ENCODE measurements around the gene SLC6A1. TPM values are rescaled to one million over a fixed set of nuclear protein-coding genes. Genes with fewer than 3 reads are reported as not detected.

SLC6A1 gene
- total RNA-seq, 1 experiment from 2014 or later, result not detected

- H3K4me1 ChIP-seq (ENCODE audit: control insufficient read depth in 1 of 2, insufficient read depth in 2 of 2, low read length in 2 of 2), result peaks cover 0 to 5% of the 10 kb centered on the region in 2 experiments; a peak in 1 of 4 replicates
- ATAC-seq (no peak), DNase-seq (ENCODE audit: low read depth, low spot score) (no peak)
- H3K9ac ChIP-seq (ENCODE audit: low read length), result no peak overlapping the region
- H3K27me3 ChIP-seq (ENCODE audit: insufficient read depth, low read length), result peaks cover 56% of the 10 kb centered on the region
- no peak overlapping the region for H3K27ac ChIP-seq (ENCODE audit: low read depth, low read length)
- no peaks in the 10 kb centered on the region for H3K79me2 ChIP-seq (ENCODE audit: insufficient read depth, low read length)
- no peaks in the 10 kb centered on the region for H3K9me2 ChIP-seq (ENCODE audit: insufficient read depth)
- intact Hi-C loops (cut with micrococcal nuclease), result no loop called here
- no peak overlapping the region for H2AFZ ChIP-seq (ENCODE audit: low read depth, low read length, poor library complexity, severe bottlenecking)
- no TSS peak for BruUV-seq (replicated peaks)
- TF ChIP-seq ZBTB33 (IDR thresholded peaks at IDR 0.05; ENCODE audit: extremely low read depth, insufficient replicate concordance, low read length), result no peak
- no peak for TF ChIP-seq ATF3 (IDR thresholded peaks at IDR 0.05)
- TF ChIP-seq SRF (IDR thresholded peaks at IDR 0.05; ENCODE audit: low read depth), result no peak
- TF ChIP-seq TCF7L2 (IDR thresholded peaks at IDR 0.05; ENCODE audit: borderline replicate concordance, extremely low read depth, insufficient read depth, insufficient read length), result no peak
- TF ChIP-seq CEBPB (IDR thresholded peaks at IDR 0.05; ENCODE audit: low read depth), result no peak
- TF ChIP-seq EGR1 (IDR thresholded peaks at IDR 0.05; ENCODE audit: low read depth), result no peak
- no peak overlapping the region for H3K4me2 ChIP-seq (ENCODE audit: low read length)
- POLR2A ChIA-PET, result no interaction called here
- RAD21 ChIA-PET (ENCODE audit: low non-redundant PET in 1 of 2, low total read pairs in 2 of 2, uncharacterized antibody in 2 of 2, unreplicated experiment in 2 of 2), result no interaction called here
- H4K20me1 ChIP-seq (ENCODE audit: insufficient read depth), result no peaks in the 10 kb centered on the region
- H3K9me3 ChIP-seq (ENCODE audit: control insufficient read depth in 1 of 2, insufficient read depth in 1 of 2, low read depth in 1 of 2, low read length in 2 of 2), result no peaks in the 10 kb centered on the region
- H3K36me3 ChIP-seq (ENCODE audit: control insufficient read depth in 1 of 2, insufficient read depth in 2 of 2, low read length in 2 of 2), result no peaks in the 10 kb centered on the region
- H3K4me3 ChIP-seq (replicated peaks in 1 of 2; ENCODE audit: low read depth in 1 of 2, low read length in 2 of 2), result no peak overlapping the region
- CTCF ChIA-PET, result no interaction called here
Observed at GRCh38 chr3:10955711-10956453, 36.7 kb upstream of the SLC6A1 start.

GRCh38 chr3:10956531-10956930 is 36.0 kb upstream of the SLC6A1 start:
- RAD21 ChIA-PET (ENCODE audit: low non-redundant PET in 1 of 2, low total read pairs in 2 of 2, uncharacterized antibody in 2 of 2, unreplicated experiment in 2 of 2), result no interaction called here
- CTCF ChIA-PET, result no interaction called here
- Histone ChIP-seq H2AFZ (ENCODE audit: low read depth, low read length, poor library complexity, severe bottlenecking) (no peak overlapping the region), H3K4me3 (replicated peaks in 1 of 2; ENCODE audit: low read depth in 1 of 2, low read length in 2 of 2) (no peak overlapping the region), H3K4me1 (ENCODE audit: control insufficient read depth in 1 of 2, insufficient read depth in 2 of 2, low read length in 2 of 2) (no peaks in the 10 kb centered on the region), H3K27me3 (ENCODE audit: insufficient read depth, low read length) (peaks cover 63% of the 10 kb centered on the region), H3K4me2 (ENCODE audit: low read length) (no peak overlapping the region), H3K79me2 (ENCODE audit: insufficient read depth, low read length) (no peaks in the 10 kb centered on the region), H4K20me1 (ENCODE audit: insufficient read depth) (no peaks in the 10 kb centered on the region), H3K9me3 (ENCODE audit: control insufficient read depth in 1 of 2, insufficient read depth in 1 of 2, low read depth in 1 of 2, low read length in 2 of 2) (no peaks in the 10 kb centered on the region), H3K27ac (ENCODE audit: low read depth, low read length) (no peak overlapping the region), H3K9me2 (ENCODE audit: insufficient read depth) (no peaks in the 10 kb centered on the region), H3K36me3 (ENCODE audit: control insufficient read depth in 1 of 2, insufficient read depth in 2 of 2, low read length in 2 of 2) (no peaks in the 10 kb centered on the region), H3K9ac (ENCODE audit: low read length) (no peak overlapping the region)
- DNase-seq (ENCODE audit: low read depth, low spot score) (no peak), ATAC-seq (no peak)
- TF ChIP-seq POLR2AphosphoS5 (IDR thresholded peaks at IDR 0.05; ENCODE audit: low read depth, low read length) (no peak), YY1 (IDR thresholded peaks at IDR 0.05; ENCODE audit: extremely low read depth, insufficient replicate concordance, low read depth, low read length) (no peak), ZNF274 (IDR thresholded peaks at IDR 0.05; ENCODE audit: low read depth, low read length) (no peak), FOSL1 (IDR thresholded peaks at IDR 0.05; ENCODE audit: low read depth) (no peak), EZH2phosphoT487 (IDR thresholded peaks at IDR 0.05; ENCODE audit: borderline replicate concordance) (no peak), TCF7L2 (IDR thresholded peaks at IDR 0.05; ENCODE audit: borderline replicate concordance, extremely low read depth, insufficient read depth, insufficient read length) (no peak), EGR1 (IDR thresholded peaks at IDR 0.05; ENCODE audit: low read depth) (no peak), MAX (IDR thresholded peaks at IDR 0.05) (no peak), RAD21 (IDR thresholded peaks at IDR 0.05; ENCODE audit: low read depth) (no peak)
- POLR2A ChIA-PET, result no interaction called here
- no TSS peak for BruUV-seq (replicated peaks)
- intact Hi-C loops (cut with micrococcal nuclease), result no loop called here

All from HCT116 (cell line).